HepG2 (cell line): ENCODE results near the gene MTHFSD. TPM values are rescaled to one million over a fixed set of nuclear protein-coding genes. Genes with fewer than 3 reads are reported as not detected.

Experiments used
- ATAC-seq: fragments of 200-7000 bp; cut with Tn5 transposase; 3 replicates; pipeline ENCODE4 v1.9.1; 2020; ENCODE audit warnings: mild to moderate bottlenecking, moderate library complexity
- BruUV-seq: library from RNA; stranded (reverse); fragments of 400-500 nt; replicated peaks from 2 replicates; lab custom pipeline; 2021; lab: Mats Ljungman, UMichigan
- CTCF ChIA-PET: fragments of 300-600 bp; formaldehyde crosslinking; extraction: SDS; loops from one replicate; lab custom pipeline; 2021; ENCODE audit warnings: low total read pairs, inconsistent platforms, low intra/inter-chr PET ratio; lab: Yijun Ruan, JAX
- POLR2A ChIA-PET: fragments of 350-600 bp; sonication (Branson Sonifier 250); formaldehyde crosslinking; loops from one replicate; lab custom pipeline; 2020; ENCODE audit warnings: antibody characterized with exemption, inconsistent platforms; lab: Yijun Ruan, JAX
- DNase-seq: peaks from one replicate; pipeline ENCODE4 v3.0.0-alpha.2; 2015; ENCODE audit warnings: low spot score
- FAIRE-seq: peaks from 3 replicates; lab custom pipeline; 2011; peaks lifted over from hg19 to GRCh38; lab: Jason Lieb, UNC
- H2AFZ ChIP-seq: one replicate; pipeline ENCODE4 v1.6.1; 2011; ENCODE audit warnings: low read length, inconsistent platforms
- H3K27ac ChIP-seq: fragments of 300-600 bp; 3 replicates; pipeline ENCODE4 v1.8.0; 2011; ENCODE audit warnings: mixed run types, mild to moderate bottlenecking, mixed read lengths, low read length, inconsistent platforms; ENCODE audit not compliant: insufficient read depth; ENCODE audit errors: extremely low read length
- H3K27me3 ChIP-seq, 2 experiments: fragments of 200-600 bp in 1 of 2; 2 replicates in 1 of 2; 3 replicates in 1 of 2; pipeline versions ENCODE4 v1.6.0 to v1.8.0; 2011; ENCODE audit warnings: low read length in 2 of 2, mild to moderate bottlenecking in 2 of 2, moderate library complexity in 2 of 2, inconsistent platforms in 1 of 2; ENCODE audit not compliant: insufficient read depth in 2 of 2, control insufficient read depth in 1 of 2
- H3K36me3 ChIP-seq, 2 experiments: fragments of 200-600 bp in 1 of 2; replicated peaks in 1 of 2; 2 replicates in 1 of 2; 3 replicates in 1 of 2; pipeline versions ENCODE4 v1.5.1 to v1.8.0; 2011; ENCODE audit warnings: low read length in 2 of 2, inconsistent platforms in 1 of 2; ENCODE audit not compliant: insufficient read depth in 2 of 2, control insufficient read depth in 1 of 2
- H3K4me1 ChIP-seq: 2 replicates; pipeline ENCODE4 v1.5.1; 2012; ENCODE audit warnings: low read length, inconsistent platforms; ENCODE audit not compliant: insufficient read depth
- H3K4me2 ChIP-seq: 2 replicates; pipeline ENCODE4 v1.6.0; 2011; ENCODE audit warnings: low read depth, low read length, inconsistent platforms
- H3K4me3 ChIP-seq, 3 experiments: fragments of 200-600 bp in 1 of 3; sonication (generic), shearing (Covaris generic) in 1 of 3; replicated peaks in 1 of 3; 2 replicates each; pipeline ENCODE4 v1.5.1; 2011 to 2016; ENCODE audit warnings: low read length in 3 of 3, inconsistent platforms in 2 of 3, low read depth in 2 of 3, mild to moderate bottlenecking in 2 of 3, control low read depth in 1 of 3, mixed read lengths in 1 of 3; ENCODE audit not compliant: insufficient read depth in 1 of 3
- H3K79me2 ChIP-seq: one replicate; pipeline ENCODE4 v1.6.1; 2011; ENCODE audit warnings: low read length, inconsistent platforms; ENCODE audit not compliant: insufficient read depth
- H3K9ac ChIP-seq: 2 replicates; pipeline ENCODE4 v1.6.0; 2011; ENCODE audit warnings: mild to moderate bottlenecking, low read depth, low read length, inconsistent platforms; ENCODE audit not compliant: insufficient read depth
- H3K9me3 ChIP-seq: 2 replicates; pipeline ENCODE4 v1.5.1; 2012; ENCODE audit warnings: mild to moderate bottlenecking, low read length
- H4K20me1 ChIP-seq: 2 replicates; pipeline ENCODE4 v1.6.0; 2011; ENCODE audit warnings: inconsistent platforms, mild to moderate bottlenecking, low read length, moderate library complexity; ENCODE audit not compliant: insufficient read depth
- MEIS2 ChIP-seq: sonication (generic); formaldehyde crosslinking; IDR thresholded peaks from 2 replicates; pipeline ENCODE4 v1.9.0; 2021; ENCODE audit warnings: mild to moderate bottlenecking, missing genetic modification reagents
- RXRA ChIP-seq: sonication (generic); formaldehyde crosslinking; IDR thresholded peaks from 2 replicates; pipeline ENCODE4 v1.5.1; 2020; ENCODE audit warnings: missing genetic modification reagents
- ZNF629 ChIP-seq: sonication (generic); formaldehyde crosslinking; conservative IDR thresholded peaks from 2 replicates; pipeline ENCODE4 v1.5.0; 2020; ENCODE audit warnings: missing genetic modification reagents
- ZNF883 ChIP-seq: sonication (generic); formaldehyde crosslinking; IDR thresholded peaks from 2 replicates; pipeline ENCODE4 v1.5.1; 2020; ENCODE audit warnings: mild to moderate bottlenecking, missing genetic modification reagents; ENCODE audit errors: not compliant biosample characterization
- WGBS: methylation state at CpG from one replicate; pipeline ENCODE4 v1.1.6; 2017; ENCODE audit warnings: low lambda C conversion rate; 5-methylcytosine and 5-hydroxymethylcytosine counted together
- in situ Hi-C: cut with HindIII; loops from 2 replicates; pipeline ENCODE4 v1.10.0; 2017; ENCODE audit warnings: low pct_unique_long_range_greater_than_20kb; ENCODE audit not compliant: extremely low pct_ligation_motif_present
- intact Hi-C: fragments of 100-400 bp; cut with micrococcal nuclease; formaldehyde crosslinking; loops from one replicate; pipeline ENCODE4 v1.10.0; 2022; ENCODE audit not compliant: unreplicated experiment
- polyA plus RNA-seq, 8 experiments: library from polyadenylated mRNA; depleted of rRNA in 3 of 8; stranded (reverse) in 7 of 8; unstranded in 1 of 8; fragments of >200 nt; fragmentation: Illumina TruSeq in 4 of 8; extraction: Trizol in 4 of 8; gene quantifications; 2 replicates each; pipeline versions ENCODE4 v1.2.1 to v1.2.3, GENCODE V29; 2011 to 2016; ENCODE audit warnings: low read depth in 4 of 8, missing spikeins in 1 of 8, mixed read lengths in 1 of 8; ENCODE audit not compliant: insufficient read depth in 1 of 8
- total RNA-seq, 5 experiments: library from RNA; depleted of rRNA; stranded (reverse); fragments of >200 nt; fragmentation: Illumina TruSeq; extraction: Trizol; gene quantifications; 2 replicates each; pipeline ENCODE4 v1.2.3, GENCODE V29; 2016; ENCODE audit warnings: low read depth in 1 of 5

Gene MTHFSD
- total and polyA plus RNA-seq, 2 of the 13 experiments (the other 11 are each of a cell fraction or from before 2014, with no cell fraction given): 14.2 to 16.3 TPM

GRCh38 chr16:86575095-86575685 lies 20.2 kb upstream of the MTHFSD start:
- H3K27ac ChIP-seq: no peak overlapping the region
- H4K20me1 ChIP-seq: peaks cover 3% of the 10 kb centered on the region; the same call in 1 of the 2 replicates
- no peak for DNase-seq
- peak overlapping the region in 1 of 3 experiments; percentile 44; a peak in 1 of 6 replicates for H3K4me3 ChIP-seq
- TF ChIP-seq ZNF883: peak; percentile 9
- TF ChIP-seq MEIS2: no peak
- in situ Hi-C loops: no loop called here
- ChIA-PET POLR2A (no interaction called here), CTCF (interaction anchor here (1.2 to 1.4 kb wide), 3 partner anchors 11 to 502 kb away, joined by 3 to 5 read pairs (median 4); no protein-coding TSS in a partner anchor)
- no peak overlapping the region; the same call in 1 of the 2 replicates for H3K4me2 ChIP-seq
- no TSS peak for BruUV-seq
- no peak overlapping the region for H2AFZ ChIP-seq
- H3K27me3 ChIP-seq: peaks cover 13 to 93% of the 10 kb centered on the region in 2 experiments
- H3K9ac ChIP-seq: no peak overlapping the region
- no peak for ATAC-seq
- H3K9me3 ChIP-seq: no peaks in the 10 kb centered on the region
- H3K36me3 ChIP-seq: no peaks in the 10 kb centered on the region
- no peak for FAIRE-seq
- no peaks in the 10 kb centered on the region for H3K79me2 ChIP-seq
- peaks cover 9% of the 10 kb centered on the region for H3K4me1 ChIP-seq
- intact Hi-C loops: no loop called here
- WGBS: 52% methylated on average over 17 of the region's 17 CpGs

- H3K4me2 ChIP-seq: no peak overlapping the region
- ChIA-PET POLR2A (no interaction called here), CTCF (interaction anchor here (1.4 kb wide), 1 partner anchor 503 kb away, joined by 4 read pairs; no protein-coding TSS in a partner anchor)
- DNase-seq (no peak), FAIRE-seq (no peak), ATAC-seq (no peak)
- intact Hi-C loops: no loop called here
- no peaks in the 10 kb centered on the region for H3K9me3 ChIP-seq
- WGBS: 2% methylated on average over 4 of the region's 4 CpGs
- in situ Hi-C loops: no loop called here
- H3K79me2 ChIP-seq: no peaks in the 10 kb centered on the region
- TF ChIP-seq ZNF629 (CRISPR knock-in tag) (peak; percentile 34; the same call in 1 of the 2 replicates), RXRA (CRISPR knock-in tag) (no peak)
- H3K27me3 ChIP-seq: peaks cover 13 to 93% of the 10 kb centered on the region in 2 experiments
- BruUV-seq: no TSS peak
- H3K27ac ChIP-seq: no peak overlapping the region
- H4K20me1 ChIP-seq: peaks cover 3% of the 10 kb centered on the region; the same call in 1 of the 2 replicates
- H3K4me3 ChIP-seq: no peak overlapping the region
- no peaks in the 10 kb centered on the region for H3K36me3 ChIP-seq
- no peak overlapping the region for H2AFZ ChIP-seq
- no peak overlapping the region for H3K9ac ChIP-seq
- H3K4me1 ChIP-seq: peaks cover 9% of the 10 kb centered on the region
Observed at GRCh38 chr16:86574646-86575045, 19.6 kb upstream of the MTHFSD start.
